ENCODE data around the gene CIZ1.

DNA sequence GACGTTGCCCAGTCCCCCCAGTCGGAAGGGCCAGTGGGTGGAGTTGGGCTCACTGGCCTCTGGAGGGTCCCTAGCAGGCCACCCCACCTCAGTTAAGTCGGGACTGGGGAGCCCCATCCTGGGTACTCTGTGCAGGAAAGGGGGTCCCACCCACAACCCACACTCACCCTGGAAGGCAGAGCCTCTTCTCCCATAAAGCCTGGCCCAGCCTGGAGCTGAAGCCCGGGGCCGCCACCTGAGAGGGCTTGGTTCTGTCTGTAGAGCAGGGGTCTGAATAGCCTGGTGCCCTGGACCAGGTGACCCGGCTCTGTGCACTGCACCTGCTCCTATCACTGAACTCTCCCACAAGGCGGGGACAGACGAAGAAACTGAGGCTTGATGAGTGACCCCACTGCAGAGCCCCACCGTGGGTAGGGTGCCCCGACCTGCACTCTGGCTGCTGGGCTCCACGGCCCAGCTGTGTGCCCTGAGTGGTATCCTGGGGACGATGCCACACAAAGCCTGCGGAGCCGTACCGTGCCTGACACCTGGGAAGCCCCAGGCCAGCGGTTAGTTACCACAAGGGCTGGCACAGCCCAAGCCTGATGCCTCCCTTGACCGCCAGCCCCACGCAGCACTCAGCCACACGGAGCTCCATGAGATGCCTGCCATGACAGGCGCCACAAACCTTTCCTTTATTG lies 71.2 kb downstream of the CIZ1 start:
- TF ChIP-seq CTCF (conservative IDR thresholded peaks at IDR 0.05; ENCODE audit: low read length) (no peak), EZH2phosphoT487 (IDR thresholded peaks at IDR 0.05; ENCODE audit: borderline replicate concordance) (no peak)
